Left ventricle myocardium superior (tissue), 1 donor: Measurements from ENCODE around the gene FCN3. TPM values are rescaled to one million over a fixed set of nuclear protein-coding genes. Genes with fewer than 3 reads are reported as not detected.
A peak's percentile ranks its signal among the peaks of the same experiment; 100 is the strongest.

Source experiments
- ATAC-seq: fragments of 200-7000 bp; cut with Tn5 transposase; one replicate; pipeline ENCODE4 v1.9.1; 2020; ENCODE audit warnings: mild to moderate bottlenecking, moderate library complexity
- DNase-seq: peaks from one replicate; pipeline ENCODE4 v3.0.0-alpha.2; 2020
- intact Hi-C: fragments of 100-400 bp; cut with micrococcal nuclease; formaldehyde crosslinking; loops from one replicate; pipeline ENCODE4 v1.11.0; 2022
- total RNA-seq: library from RNA; stranded (reverse); fragmentation: NEBNext Ultra II Directional; extraction: Animal tissue kit (Norgen Biotek cat#: 25700); gene quantifications from one replicate; pipeline ENCODE4 v1.2.1, GENCODE V29; 2021
- donor health status: DM: no; HTN: yes; CAD: no; lungs with severe emphysema.

The FCN3 gene
- total RNA-seq, 1 donor from 2014 or later: 19.3 TPM

DNA sequence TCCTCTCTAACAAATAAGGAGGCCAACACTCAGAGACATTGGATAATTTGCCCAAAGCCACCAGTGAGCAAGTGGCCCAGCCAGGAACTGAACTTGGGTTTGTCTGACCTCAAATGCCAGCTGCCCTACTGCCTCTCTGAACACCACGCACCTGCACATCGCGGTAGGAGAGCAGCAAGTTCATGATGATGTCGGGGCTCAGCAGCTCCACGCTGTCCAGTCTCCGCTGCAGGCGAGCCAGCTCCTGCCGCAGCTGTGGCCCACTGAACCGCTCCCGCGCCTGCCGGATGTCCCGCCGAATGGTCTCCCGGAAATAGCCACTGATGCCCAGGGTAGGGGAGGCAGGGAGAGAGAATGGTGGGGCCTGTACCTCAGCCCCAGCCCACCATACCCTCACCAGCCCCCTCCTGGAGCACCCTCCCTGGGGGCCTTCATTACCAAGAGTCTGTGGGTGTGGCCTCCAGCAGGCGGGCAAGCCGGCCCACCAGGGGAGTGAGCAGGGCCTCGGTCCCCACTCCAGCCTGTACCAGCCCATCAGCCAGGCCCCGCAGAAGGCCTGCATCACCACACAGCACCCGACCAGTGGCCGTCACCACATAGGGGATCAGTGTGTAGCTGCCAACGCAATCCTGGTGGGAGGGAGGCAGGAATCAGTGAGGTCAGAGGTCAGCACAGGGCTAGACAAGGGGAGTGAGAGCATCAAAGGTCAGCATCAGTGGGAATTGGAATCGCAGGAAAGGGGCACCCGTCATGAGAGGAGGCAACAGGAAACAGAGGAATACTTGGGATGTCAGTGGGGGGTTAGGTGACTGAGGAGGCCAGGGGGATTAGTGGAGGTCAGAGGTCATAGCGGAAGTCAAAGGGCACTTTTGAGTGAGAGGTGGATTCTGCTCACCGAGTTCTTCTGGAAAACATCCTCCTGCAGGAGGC is 10.6 kb downstream of the FCN3 start:
- DNase-seq (no peak), ATAC-seq (no peak)
- intact Hi-C loops: no loop called here

DNA sequence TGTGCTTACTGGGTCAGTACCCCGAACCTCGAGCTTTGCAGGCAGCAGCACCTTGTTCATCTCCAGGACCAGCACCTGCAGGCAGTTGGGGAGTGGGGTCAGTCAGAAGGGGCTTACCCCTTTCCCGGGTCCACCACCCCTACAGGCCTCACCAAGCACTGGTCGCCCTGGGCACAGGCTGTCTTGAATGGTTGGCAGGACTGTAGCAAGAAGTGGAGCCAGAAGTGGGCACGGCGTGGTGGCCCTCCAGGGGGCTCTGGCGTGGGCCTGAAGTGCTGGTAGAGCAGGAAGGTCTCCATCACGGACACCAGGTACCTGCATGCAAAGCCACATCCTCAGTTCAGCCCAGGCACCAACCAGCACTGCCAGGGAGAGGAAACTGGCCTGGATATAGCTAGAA is 13.1 kb downstream of the FCN3 start:
- intact Hi-C loops: no loop called here
- DNase-seq: no peak
- ATAC-seq: no peak

DNA sequence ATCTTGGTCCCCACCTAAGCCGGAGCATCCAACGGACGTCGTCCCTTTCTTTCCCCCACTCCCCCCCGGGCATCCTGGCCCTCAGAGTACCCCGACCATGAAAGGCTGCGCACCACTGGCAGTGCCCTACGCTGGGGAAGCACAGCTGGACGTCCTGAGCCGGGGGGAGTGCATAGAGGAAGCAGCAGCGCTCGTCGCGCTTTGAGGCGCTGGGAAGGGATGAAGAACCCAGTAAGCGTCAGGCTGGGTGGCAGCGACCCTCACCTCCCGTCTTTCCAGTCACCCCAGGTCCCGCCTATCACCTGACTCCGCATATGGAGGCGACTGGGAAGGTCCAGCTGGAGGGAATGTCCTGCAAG is 13.6 kb downstream of the FCN3 start:
- ATAC-seq (no peak), DNase-seq (no peak)
- intact Hi-C loops: no loop called here

DNA sequence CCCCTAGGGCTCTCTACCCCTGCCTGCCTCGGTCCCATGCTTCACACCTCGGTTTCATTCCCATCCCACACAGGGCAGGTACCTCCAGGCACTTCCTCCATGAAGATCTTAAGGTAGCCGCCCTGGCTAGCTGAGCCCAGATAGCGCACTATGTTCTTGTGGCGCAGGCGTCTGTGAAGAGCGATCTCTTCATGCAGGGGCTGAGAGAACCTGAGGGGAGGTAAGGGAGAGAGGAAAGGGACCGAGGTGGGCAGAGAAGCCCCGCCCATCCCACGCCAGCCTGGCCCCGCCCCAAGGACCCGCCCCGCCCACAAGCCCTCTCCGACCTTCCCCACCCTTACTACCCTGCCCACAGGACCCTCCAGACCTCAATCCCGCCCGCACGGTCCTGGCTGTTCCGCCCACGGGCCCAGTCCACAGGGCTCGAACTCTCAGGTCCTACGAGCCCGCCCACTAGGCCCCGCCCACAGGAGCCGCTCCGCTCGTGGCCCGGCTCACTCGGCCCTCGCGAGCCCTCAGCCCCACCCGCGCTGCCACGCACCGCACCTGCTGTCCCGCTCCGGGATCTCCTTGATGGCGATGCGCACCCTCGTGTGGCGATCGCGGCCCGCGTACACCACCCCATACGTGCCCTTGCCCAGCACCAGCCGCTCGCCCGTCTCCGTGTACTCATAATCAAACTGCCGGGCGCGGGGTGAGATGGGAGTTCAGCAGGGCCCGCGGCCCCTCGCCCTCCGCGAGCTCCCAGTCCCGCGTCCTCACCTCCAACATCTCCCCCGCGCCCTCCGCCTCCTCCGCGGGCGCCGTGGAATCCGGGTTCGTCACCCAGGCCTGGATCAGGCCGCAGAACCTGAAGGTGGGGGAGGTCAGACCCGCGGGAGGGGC is 14.2 kb downstream of the FCN3 start:
- intact Hi-C loops: no loop called here
- ATAC-seq (peak; percentile 6), DNase-seq (peak; percentile 72)

DNA sequence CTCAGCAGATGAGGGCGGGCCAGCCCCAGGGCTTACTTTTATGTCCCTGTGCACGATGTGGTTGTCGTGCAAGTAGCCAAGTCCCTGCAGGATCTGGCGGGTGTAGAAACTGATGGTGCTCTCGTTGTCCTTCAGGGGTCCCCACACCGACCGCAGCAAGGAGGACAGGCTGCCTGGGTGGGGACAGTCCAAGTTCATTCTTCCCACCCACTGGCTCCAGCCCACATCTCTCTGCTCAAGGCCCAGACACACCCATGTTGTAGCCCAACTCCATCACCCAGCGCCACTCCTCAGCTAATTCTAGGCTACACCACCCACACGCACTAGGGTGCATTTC is 14.8 kb downstream of the FCN3 start:
- DNase-seq (no peak), ATAC-seq (no peak)
- intact Hi-C loops: no loop called here

DNA sequence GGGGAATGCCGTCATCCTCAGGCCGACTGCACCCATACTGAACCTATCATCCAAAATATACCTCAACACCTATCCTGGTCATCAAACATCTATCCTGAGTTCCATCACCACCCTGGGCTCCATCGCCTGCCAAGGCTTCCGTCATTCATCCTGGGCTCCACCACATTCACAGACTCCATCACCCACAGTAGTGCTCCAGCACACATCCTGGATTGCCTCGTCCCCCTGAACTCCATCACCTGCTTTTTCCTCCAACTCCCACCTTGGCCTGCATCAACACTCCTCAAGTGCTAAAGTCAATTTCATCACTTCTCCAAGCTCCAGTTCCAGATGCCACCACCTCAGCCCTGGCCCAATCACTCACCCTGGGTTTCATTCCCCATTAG is 15.7 kb downstream of the FCN3 start:
- ATAC-seq (no peak), DNase-seq (no peak)
- intact Hi-C loops: no loop called here

DNA sequence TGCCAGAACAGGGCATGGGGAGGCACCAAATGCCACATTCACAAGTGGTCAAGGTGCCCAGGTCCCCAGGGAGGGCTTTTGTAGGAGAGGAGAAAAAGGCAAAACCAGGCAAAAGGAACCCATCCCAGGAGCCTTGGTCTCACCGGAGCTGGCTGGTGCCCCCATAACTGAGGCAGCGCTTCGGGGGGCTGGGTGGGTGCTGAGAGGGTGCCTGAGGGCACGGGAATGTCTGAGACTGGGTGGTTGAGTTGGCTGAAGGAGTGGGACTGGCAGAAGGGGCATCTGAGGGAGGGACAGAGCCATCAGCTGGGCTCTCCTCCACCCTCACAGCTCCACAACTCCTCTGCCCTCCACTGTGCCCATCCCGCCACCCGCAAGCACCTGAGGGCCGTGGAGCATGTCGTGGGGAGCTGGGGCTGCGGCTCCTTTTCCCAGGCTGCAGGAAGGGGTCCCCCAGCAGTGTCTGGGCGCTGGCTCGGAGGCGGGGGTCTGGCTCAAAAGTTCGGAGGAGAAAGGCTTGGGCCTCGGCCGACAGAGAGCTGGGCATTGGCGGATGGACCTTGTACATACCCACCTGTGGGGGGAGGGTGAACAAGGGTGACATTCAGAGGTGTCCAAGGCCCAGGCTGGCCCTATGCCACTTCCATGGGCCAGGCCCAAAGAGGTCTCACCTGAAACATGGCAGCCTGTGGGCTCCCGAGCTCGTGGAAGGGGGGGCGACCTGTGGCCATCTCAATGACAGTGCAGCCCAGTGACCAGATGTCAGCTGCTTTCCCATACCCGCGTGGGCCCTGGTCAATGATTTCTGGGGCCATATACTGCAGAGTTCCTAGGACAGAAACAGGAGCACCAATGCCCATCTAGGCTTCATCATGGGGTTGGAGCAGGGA is 16.3 kb downstream of the FCN3 start:
- no peak for ATAC-seq
- intact Hi-C loops: no loop called here
- DNase-seq: no peak

DNA sequence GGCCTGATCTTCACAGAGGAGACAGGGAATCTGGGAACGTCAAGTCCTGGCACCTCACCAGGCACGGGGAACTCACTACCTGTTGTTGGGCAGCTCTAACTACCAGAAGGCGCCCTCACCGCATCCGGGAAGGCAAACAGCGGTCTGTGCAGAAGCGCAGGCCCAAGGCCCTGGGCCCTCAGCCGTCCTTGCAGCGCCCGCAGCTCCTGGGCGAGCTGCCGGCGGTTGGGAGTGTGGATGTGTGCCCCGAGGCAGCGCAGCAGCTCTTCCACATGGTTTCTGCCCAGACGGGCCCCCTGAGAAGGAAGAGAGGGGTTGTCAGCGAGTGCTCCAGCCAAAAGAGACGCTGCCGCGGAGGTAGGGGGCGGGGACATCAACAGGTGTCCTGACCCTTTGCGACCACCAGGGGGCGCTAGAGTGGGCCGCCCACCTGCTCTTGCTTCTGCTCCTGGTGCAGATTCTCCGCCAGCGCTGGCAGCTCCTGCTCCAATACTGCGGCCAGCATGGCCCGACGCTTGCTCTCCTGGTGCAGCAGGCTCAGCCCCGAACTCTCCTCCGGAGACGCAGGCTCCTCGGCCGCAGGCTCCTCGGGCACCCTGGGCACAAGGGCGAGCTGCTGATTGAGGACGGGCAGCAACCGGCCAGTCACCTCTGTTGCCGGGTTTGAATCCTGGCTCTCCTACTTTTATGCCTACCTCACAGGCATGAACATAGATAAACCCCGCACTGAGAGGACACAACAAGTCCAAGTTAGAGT is 17.2 kb downstream of the FCN3 start:
- ATAC-seq (peak; percentile 72), DNase-seq (peak; percentile 86)
- intact Hi-C loops: no loop called here

DNA sequence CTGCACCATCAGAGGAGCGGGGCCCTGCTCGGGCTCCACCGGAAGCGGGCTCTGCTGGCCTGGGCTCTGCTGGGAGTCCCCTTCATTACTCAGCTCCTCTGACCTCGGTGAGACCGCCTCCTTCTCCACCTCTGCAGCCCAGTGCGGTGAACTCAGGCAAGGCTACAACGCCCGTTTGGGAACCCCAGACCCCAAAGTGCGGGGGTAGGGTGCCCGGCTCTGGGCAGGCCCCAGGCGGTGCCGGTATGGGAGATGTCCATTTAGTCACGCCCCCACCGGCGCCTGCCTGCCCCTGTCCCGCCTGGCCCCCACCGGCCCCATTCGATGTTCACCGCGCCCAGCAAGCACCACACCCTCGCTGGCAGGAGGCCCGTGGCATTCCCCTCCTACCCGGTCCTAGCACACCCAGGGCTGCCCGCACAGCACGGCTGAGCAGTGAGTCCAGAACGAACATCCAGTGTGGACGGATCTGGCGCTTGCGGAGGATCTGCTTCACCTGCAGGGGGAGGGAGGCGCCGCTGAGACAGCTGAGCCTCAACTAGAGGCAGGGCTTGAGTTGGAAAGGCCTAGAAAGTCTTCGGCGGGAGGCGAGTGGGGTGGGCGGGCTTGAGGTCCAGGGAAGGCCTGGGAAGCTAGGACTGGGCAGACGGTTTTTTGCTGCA is 17.9 kb downstream of the FCN3 start:
- ATAC-seq (no peak), DNase-seq (no peak)
- intact Hi-C loops: no loop called here

DNA sequence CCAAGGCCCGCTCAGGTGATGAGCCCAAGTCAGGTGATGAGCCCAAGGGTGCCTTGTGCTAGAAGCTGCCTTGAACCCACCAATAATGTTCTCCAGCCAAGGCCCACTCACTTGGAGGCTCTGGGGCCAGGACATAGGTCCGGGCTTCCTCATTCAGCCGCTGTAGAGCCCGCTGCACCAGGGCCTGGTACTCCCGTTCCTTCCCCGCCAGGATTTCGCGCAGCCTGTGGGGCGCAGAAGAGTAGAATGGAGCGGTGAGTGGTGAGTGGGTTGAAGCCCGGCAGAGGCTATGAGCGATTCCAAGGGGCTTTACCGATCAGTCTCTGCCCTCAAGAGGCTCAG is 18.4 kb downstream of the FCN3 start:
- intact Hi-C loops: no loop called here
- ATAC-seq (no peak), DNase-seq (no peak)

DNA sequence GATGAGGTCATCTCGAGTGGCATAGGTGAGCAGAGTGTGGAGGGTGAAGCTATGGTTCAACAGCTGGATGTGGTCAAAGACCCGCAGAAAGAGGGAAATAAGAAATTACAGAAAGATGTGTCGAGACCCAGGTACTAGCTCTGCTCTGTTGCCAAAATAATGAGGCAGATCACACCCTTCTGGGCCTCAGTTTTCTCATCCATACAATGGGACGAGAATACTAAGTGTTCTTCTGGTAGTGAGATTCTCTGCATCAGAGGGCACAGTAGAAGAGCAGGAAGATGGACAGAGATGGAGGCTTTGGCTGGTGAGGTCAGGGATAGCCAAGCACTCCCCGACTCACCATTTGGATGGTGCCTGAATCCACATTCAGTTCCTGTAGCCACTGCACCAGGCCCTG is 18.9 kb downstream of the FCN3 start:
- ATAC-seq: no peak
- no peak for DNase-seq
- intact Hi-C loops: no loop called here

DNA sequence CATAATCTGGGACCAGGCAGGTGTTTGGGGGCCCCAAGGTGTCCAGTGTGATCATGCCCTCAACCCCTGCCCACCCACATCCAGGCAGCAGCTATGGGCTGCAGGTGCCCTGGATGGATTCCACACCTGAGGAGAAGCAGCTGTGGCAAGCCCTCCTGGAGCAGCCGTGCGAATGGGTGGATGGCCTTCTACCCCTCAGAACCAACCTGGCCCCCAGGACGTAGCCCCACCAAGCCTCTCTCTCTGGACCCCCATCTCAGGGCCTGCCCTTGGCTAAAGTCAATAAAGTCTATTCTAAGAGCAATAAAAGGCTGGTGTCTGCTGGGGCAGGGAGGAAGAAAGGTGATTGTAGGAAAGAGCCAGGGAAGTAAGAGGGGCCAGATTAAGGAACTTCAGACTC is 21.0 kb downstream of the FCN3 start:
- intact Hi-C loops: no loop called here
- DNase-seq (no peak), ATAC-seq (no peak)

DNA sequence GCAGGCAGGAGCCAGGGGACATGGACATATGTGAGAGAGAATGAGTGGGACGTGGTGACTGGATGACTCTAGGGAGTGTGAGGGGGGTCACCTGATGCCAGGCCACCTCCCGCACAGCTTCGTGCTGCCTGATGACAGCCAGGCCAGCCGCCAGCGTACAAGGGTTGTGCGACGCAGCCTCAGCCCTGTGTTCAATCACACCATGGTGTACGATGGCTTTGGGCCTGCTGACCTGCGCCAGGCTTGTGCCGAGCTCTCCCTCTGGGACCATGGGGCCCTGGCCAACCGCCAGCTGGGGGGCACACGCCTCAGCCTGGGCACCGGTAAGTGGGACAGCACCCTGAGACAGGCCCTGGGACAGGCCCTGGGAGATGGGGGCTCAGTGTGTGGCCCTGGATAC is 21.5 kb downstream of the FCN3 start:
- no peak for ATAC-seq
- intact Hi-C loops: no loop called here
- peak; percentile 67 for DNase-seq

DNA sequence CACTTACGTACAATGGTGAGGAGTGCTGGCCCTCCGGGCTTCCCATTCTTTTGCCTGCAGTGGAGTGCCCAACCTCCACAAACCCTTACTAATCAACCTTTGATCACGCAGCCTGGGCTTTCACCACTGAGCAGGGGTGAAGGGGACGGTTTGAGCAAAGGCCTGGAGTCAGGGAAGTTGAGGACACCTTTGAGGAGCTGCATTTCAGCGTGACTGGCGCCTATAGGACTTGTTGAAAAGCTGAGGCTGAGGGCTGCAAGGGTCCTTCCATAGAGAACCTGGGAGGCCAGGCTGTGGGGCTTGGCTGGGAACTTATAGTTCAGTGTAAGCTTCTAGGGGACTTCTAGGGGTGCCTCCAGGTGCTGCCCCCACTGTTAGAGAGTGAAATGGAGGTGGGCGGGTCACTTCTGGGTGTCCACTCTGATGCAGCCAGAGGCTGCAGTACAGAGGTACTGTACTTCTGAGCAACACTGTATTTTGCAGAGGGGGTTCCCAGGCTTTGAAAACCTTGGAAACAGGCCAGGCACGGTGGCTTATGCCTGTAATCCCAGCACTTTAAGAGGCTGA is 23.0 kb downstream of the FCN3 start:
- DNase-seq: no peak
- intact Hi-C loops: no loop called here
- no peak for ATAC-seq

DNA sequence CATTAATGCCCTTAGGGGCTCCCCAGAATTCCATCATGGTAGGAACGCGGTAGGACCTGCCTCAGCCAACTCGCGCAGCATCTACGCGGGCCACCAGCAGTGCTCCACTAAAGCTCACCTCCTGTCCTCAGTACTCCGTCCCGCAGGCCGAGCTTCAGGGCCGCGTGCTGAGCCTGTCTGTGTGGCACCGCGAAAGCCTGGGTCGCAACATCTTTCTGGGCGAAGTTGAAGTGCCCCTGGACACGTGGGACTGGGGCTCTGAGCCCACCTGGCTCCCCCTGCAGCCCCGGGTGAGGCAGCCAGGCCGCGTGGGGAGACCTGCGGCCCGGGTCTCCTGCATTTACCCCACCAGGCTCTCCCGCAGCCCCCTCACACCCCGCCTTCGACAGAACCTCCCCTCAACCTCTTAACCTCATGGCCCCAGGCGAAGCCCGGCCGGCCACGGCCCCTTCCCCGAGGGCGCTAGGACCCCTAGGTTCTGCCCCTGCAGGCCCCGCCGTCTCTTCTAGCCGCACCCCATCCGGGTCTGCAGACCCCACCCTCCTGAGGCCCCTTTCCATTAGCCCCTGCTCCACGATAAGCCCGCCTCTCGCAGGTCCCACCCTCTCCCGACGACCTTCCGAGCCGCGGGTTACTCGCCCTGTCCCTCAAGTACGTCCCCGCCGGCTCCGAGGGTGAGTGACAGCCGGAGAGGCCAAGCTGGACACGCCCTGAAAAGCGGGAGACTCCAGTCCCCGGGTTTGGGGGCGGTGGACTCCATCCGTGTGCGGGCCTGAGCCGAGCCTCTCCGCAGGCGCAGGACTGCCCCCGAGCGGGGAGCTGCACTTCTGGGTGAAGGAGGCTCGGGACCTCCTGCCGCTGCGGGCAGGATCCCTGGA is 23.7 kb downstream of the FCN3 start:
- peak; percentile 79 for DNase-seq
- intact Hi-C loops: no loop called here
- ATAC-seq: peak; percentile 57

DNA sequence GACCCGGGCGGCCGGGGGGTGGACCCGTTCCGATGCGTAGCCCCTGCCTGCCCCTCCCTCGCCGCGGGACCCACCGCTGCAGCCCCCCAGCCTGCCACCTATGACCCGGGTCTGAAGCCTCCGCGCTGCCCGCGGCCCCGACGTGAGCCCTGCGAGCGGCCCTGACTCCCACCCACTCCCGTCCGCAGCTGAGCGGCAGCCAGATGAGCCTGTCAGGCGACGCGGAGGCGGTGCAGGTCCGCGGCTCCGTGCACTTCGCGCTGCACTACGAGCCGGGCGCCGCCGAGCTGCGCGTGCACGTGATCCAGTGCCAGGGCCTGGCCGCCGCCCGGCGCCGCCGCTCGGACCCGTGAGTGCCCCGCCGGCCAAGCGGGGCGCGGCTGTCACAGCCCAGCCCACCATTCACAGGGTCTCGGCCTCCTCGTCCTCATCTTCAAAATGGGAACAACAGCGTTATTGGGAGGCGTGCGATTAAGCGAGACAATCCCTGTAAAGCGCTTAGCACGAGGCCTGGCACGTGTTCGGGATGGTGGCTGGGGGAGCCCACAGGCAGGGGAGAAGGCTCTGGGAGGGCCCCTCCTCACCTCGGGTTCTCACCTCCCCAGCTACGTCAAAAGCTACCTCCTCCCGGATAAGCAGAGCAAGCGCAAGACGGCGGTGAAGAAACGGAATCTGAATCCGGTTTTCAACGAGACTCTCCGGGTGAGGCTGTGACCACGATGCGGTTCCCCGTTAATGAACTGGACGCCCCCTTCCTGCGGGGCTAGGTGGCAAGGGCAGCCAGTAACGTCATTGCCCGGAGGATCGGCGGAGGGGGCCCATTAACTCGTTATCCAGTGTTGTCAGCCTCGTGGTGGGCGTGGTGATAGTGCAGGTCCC is 24.6 kb downstream of the FCN3 start:
- intact Hi-C loops: no loop called here
- ATAC-seq (peak; percentile 74), DNase-seq (peak; percentile 80)
